Stimulated activated effector memory CD8-positive, alpha-beta T cell treated with anti-CD3 and anti-CD28 coated beads, Interleukin-12 subunit alpha, Interleukin-12 subunit beta, amount 100 ng/mL, for 72 hours (primary cell): ENCODE results near the gene PRRG2.

Experiments
- ATAC-seq: fragments of 150-1000 bp; cut with Tn5 transposase; 2 replicates; pipeline ENCODE4 v1.10.0; 2021
- DNase-seq, 2 donors: peaks; one replicate each; pipeline ENCODE4 v3.0.0; 2021 to 2022; ENCODE audit warnings: low spot score in 2 of 2
- H3K27ac Mint-ChIP-seq: one replicate; pipeline ENCODE4 v1.8.0; 2022; ENCODE audit warnings: mild to moderate bottlenecking, mixed read lengths
- H3K36me3 Mint-ChIP-seq: one replicate; pipeline ENCODE4 v1.8.0; 2022; ENCODE audit warnings: mild to moderate bottlenecking, mixed read lengths
- H3K4me1 Mint-ChIP-seq: one replicate; pipeline ENCODE4 v1.8.0; 2022; ENCODE audit warnings: mixed read lengths
- H3K4me3 Mint-ChIP-seq: one replicate; pipeline ENCODE4 v1.8.0; 2022; ENCODE audit warnings: mild to moderate bottlenecking, mixed read lengths
- H3K9me3 Mint-ChIP-seq: one replicate; pipeline ENCODE4 v1.8.0; 2022; ENCODE audit warnings: mixed read lengths

Gene PRRG2

DNA sequence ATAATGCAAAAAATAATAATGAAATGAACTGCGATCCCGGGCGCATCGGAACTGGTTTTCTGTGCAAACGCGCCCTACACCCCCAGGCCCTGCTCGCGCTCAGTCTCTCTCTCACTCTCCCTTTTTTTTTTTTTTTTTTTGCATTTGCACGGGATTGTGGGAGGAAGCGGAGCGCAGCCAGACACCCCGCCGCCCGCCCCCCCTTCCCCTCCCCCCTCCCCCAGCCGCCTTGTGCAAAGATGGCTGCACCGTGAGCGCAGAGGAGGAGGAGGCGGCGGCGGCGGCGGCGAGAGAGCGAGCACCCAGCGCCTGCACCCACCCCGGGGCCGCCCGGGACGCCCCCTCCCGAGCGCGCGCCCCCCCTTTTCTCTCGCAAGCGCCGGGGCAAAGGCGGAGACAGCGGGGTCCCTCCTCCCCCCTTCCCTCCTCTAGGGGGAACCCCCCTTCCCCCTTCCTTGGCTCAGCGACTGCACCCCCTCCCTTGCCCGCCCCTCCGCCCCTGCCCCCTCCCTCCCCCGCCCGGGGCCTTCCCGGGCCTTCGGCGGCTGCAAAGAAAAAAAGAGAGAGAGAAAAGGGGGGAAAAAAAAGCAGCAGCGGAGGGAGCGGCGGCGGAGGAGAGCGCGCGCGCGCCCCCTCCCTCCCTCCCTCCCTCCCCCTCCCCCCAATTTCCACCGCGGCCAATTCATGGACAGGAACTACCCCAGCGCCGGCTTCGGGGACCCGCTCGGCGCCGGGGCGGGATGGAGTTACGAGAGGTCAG is 10.0 kb downstream of the PRRG2 start, which contains the start of gene PRR12:
Gene PRR12 (plus strand): TSS at position 212 of the 760 bp plus-strand sequence. CDS start 473 bp downstream, at position 685.
- Mint-ChIP-seq H3K27ac (peak within 1 kb of the TSS; percentile 89), H3K36me3 (peaks cover 50% of the 10 kb centered on the region), H3K9me3 (no peaks in the 10 kb centered on the region), H3K4me3 (peak within 1 kb of the TSS; percentile 88), H3K4me1 (peaks cover 51% of the 10 kb centered on the region)
- ATAC-seq (peak; percentile 35), DNase-seq (peak; percentile 52 to 88)

DNA sequence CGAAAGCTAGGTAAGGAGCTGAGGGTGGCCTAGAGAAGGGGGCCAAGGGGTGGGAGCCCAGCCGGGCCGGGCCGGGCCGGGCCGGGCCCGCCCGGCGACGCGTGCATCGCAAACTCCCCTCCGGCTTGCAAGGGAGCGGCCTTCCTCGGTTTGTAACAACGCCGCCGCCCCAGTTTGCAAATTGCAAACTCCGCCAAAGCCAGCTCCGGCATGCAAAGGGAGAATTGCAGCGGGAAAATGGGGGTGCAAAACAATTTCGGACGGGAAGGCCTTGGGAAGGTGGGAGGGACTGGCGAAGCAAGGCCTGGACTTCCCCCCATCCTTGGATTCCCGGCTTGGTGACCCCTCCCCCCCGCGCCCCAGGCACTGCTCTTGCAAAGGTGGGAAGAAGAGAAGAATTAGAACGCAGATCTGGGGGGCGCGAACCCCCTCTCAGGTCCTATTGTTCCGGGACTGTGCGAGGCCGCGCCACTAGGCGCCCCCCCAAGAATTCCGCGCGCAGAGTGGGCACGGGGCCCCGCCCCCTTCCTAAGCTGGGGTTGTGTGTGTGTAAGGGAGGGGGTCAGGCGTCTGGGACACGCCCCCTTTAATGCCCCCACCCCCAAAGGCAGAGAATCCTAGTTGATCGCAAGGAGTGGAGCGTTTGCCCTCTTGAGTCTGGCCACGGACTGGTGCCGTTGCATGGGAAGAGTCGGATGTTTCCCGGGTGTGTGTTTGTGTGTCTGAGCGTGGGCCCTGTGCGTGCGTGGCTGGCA is 10.8 kb downstream of the PRRG2 start:
- H3K4me1 Mint-ChIP-seq: peaks cover 51% of the 10 kb centered on the region
- H3K4me3 Mint-ChIP-seq: peak overlapping the region; percentile 88
- H3K36me3 Mint-ChIP-seq: peaks cover 55% of the 10 kb centered on the region
- ATAC-seq (no peak), DNase-seq (peak; percentile 30 to 74)
- H3K9me3 Mint-ChIP-seq: no peaks in the 10 kb centered on the region
- peak overlapping the region; percentile 89 for H3K27ac Mint-ChIP-seq

DNA sequence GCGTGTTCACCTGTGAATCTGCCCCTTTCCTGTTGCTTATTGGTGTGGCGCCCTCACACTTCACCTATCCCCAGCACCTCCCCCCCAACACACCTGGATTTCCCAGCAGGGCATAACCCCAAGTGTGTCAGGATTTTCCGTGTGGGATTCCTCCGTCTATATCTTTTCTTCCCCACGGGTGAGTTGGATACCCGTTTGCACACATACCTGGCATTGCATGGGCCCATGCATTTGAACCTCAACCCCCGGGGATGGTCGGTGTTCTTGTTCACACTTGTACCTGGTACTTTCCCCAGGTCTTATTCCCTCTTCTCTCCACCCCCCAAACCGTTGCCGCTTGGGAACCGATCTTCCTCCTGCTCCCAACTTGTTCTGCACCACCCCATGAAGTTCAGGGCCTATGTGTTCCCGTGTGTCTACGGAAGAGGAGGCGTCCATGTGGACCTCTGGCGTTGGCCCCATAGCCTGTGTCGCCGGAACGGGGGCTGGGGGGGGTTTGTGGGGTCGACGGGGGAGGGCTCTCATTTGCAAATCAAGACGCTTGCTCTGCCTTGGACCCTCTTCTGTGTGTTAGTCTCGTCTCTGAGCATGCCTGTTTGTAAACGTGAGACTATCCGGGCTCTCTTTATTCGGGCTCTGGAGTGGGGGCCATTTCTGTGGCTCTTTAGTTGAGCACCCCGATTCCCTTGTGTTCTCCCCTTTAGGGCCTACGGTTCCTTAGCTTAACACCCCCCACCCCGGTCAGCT is 11.5 kb downstream of the PRRG2 start:
- H3K4me1 Mint-ChIP-seq: peaks cover 51% of the 10 kb centered on the region
- ATAC-seq (no peak), DNase-seq (peak in 1 of 2 donors; percentile 58)
- H3K27ac Mint-ChIP-seq: peak overlapping the region; percentile 89
- H3K9me3 Mint-ChIP-seq: no peaks in the 10 kb centered on the region
- H3K4me3 Mint-ChIP-seq: peak overlapping the region; percentile 88
- H3K36me3 Mint-ChIP-seq: peaks cover 55% of the 10 kb centered on the region

- H3K36me3 Mint-ChIP-seq: peaks cover 61% of the 10 kb centered on the region
- H3K27ac Mint-ChIP-seq: peak overlapping the region; percentile 89
- H3K4me1 Mint-ChIP-seq: peaks cover 46% of the 10 kb centered on the region
- DNase-seq: peak; percentile 73 to 95
- ATAC-seq: peak; percentile 70
- H3K9me3 Mint-ChIP-seq: no peaks in the 10 kb centered on the region
- peak overlapping the region; percentile 88 for H3K4me3 Mint-ChIP-seq
Measured at GRCh38 chr19:49593233-49594113, 12.4 kb downstream of the PRRG2 start.

DNA sequence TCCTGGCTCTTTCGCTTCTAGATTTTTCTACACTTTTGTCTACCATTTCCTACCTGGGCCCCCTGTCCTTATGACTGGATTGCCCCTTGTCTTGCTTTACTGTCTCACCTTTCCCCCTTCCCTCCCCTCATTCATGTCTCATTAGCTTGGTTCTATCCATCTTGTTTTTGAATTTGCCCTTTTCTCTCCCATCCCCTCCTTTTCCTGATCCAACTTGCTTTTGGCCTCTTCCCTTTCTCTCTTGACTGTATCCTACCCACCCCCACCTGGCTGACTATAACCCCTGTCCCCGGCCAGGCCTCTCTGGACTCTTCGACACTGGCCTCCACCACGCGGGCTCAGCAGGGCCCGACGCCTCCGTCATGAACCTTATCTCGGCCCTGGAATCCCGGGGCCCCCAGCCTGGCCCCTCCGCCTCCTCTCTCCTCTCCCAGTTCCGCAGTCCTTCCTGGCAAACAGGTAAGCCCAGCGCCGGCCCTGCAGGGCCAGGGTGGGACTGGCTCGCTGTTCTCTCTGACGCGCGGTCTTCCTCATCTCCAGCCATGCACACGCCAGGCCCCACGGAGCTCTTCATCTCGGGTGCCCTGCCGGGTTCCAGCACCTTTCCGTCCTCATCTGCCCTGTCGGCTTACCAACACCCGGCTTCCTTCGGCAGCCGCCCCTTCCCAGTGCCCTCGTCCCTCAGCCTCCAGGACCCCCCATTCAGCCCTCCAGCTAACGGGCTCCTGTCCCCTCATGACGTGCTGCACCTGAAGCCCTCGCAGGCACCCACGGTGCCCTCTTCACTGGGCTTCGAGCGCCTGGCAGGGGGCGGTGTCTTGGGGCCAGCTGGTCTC is 13.3 kb downstream of the PRRG2 start:
- Mint-ChIP-seq H3K9me3 (no peaks in the 10 kb centered on the region), H3K36me3 (peaks cover 64% of the 10 kb centered on the region), H3K27ac (peak overlapping the region; percentile 89), H3K4me3 (peak overlapping the region; percentile 88), H3K4me1 (peaks cover 39% of the 10 kb centered on the region)
- ATAC-seq: no peak
- DNase-seq: no peak

DNA sequence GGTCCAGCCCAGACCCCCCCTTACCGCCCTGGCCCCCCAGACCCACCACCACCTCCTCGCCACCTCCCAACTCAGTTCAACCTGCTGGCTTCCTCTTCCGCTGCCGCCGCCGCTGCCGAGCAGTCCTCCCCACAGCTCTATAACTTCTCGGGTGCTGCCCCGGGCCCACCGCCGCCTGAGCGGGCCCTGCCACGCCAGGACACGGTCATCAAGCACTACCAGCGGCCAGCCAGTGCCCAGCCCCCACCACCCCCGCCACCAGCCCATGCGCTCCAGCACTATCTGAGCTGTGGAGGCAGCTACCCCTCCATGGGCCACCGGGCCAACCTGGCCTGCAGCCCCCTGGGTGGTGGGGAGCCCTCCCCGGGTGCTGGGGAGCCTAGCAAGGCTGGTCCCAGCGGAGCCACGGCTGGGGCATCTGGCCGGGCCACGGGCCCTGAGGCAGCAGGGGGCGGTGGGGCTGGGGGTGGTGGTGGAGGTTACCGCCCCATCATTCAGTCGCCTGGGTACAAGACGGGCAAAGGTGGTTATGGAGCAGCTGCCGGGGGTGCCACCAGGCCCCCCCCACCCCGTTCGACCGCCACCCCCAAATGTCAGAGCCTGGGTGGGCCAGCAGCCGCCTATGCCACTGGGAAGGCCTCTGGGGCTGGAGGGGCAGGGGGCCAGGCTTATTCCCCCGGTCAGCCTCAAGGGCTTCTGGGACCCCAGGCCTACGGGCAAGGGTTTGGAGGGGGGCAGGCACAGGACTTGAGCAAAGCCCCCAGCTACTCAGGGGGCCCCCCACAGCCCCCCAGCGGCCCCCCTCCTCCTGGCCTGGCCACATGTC is 14.1 kb downstream of the PRRG2 start:
- Mint-ChIP-seq H3K4me1 (peaks cover 37% of the 10 kb centered on the region), H3K27ac (no peak overlapping the region), H3K4me3 (peak overlapping the region; percentile 88), H3K9me3 (no peaks in the 10 kb centered on the region), H3K36me3 (peaks cover 72% of the 10 kb centered on the region)
- DNase-seq (no peak), ATAC-seq (no peak)

DNA sequence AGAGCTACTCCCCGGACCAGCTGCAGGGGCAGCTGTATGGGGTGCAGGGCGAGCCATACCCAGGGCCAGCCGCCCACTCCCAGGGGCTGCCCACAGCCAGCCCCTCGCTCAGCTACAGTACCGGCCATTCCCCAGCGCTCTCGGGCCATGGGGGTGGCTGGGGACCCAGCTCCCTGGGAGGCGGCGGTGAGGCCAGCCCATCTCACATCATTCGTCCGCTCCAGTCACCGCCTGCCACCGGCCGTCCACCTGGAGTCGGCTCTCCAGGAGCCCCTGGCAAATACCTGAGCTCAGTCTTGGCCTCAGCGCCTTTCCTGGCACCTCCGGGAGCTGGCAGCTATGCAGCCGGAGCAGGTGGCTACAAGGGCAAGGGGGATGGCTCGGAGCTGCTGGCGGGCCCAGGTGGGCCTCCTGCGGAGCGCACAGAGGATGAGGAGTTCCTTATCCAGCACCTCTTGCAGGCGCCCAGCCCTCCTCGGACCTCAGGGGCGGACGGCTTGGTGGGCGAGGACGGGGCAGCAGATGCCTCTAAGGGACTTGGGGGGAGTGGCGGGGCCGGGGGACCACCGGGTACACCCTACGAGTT is 14.8 kb downstream of the PRRG2 start:
- ATAC-seq (no peak), DNase-seq (no peak)
- H3K4me1 Mint-ChIP-seq: peaks cover 40% of the 10 kb centered on the region
- no peaks in the 10 kb centered on the region for H3K9me3 Mint-ChIP-seq
- no peak overlapping the region for H3K4me3 Mint-ChIP-seq
- H3K36me3 Mint-ChIP-seq: peaks cover 72% of the 10 kb centered on the region
- H3K27ac Mint-ChIP-seq: no peak overlapping the region

GRCh38 chr19:49596407-49596806 is 15.3 kb downstream of the PRRG2 start:
- Mint-ChIP-seq H3K4me3 (no peak overlapping the region), H3K9me3 (no peaks in the 10 kb centered on the region), H3K4me1 (peaks cover 44% of the 10 kb centered on the region), H3K27ac (no peak overlapping the region), H3K36me3 (peaks cover 76% of the 10 kb centered on the region)
- ATAC-seq (no peak), DNase-seq (no peak)

- ATAC-seq: no peak
- Mint-ChIP-seq H3K4me1 (peaks cover 41% of the 10 kb centered on the region), H3K9me3 (no peaks in the 10 kb centered on the region), H3K4me3 (no peak overlapping the region), H3K36me3 (peaks cover 80% of the 10 kb centered on the region), H3K27ac (no peak overlapping the region)
- no peak for DNase-seq
Measured at GRCh38 chr19:49596954-49597702, 16.0 kb downstream of the PRRG2 start.

DNA sequence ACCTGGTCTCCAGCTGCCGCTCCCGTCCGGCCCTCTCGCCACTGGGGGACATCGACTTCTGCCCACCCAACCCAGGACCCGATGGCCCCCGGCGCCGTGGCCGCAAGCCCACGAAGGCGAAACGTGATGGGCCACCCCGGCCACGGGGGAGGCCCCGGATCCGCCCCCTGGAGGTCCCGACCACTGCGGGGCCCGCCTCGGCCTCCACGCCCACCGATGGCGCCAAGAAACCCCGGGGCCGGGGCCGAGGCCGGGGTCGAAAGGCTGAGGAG is 16.5 kb downstream of the PRRG2 start:
- Mint-ChIP-seq H3K4me3 (no peak overlapping the region), H3K9me3 (no peaks in the 10 kb centered on the region), H3K36me3 (peaks cover 80% of the 10 kb centered on the region), H3K27ac (no peak overlapping the region), H3K4me1 (peaks cover 36% of the 10 kb centered on the region)
- DNase-seq: no peak
- ATAC-seq: no peak

DNA sequence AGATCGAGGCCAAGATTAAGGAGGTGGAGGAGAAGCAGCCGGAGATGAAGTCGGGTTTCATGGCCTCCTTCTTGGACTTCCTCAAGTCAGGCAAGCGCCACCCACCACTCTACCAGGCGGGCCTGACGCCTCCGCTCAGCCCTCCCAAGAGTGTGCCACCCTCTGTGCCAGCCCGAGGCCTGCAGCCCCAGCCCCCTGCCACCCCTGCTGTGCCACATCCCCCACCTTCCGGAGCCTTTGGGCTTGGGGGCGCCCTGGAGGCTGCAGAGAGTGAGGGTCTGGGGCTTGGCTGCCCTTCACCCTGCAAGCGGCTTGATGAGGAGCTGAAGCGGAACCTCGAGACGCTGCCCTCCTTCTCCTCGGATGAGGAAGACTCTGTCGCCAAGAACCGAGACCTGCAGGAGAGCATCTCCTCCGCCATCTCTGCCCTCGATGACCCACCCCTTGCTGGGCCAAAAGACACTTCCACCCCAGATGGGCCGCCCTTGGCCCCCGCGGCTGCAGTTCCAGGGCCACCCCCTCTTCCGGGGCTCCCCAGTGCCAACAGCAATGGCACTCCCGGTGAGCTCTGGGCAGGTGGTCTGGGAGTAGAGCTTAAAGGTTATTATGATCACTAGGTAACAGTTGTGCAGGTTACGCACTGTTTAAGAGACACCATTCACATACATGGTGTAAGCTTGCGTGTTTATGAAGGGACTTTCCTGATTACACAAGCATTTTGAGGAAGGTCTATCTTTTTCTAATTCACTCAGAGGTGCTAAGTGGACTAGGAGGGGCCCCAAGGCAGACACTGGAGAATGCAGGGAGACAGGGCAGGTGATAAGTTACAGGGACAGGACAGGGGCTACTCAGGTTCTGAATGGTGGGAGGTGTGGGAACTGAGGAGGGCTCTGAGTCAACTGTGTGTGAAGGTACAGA is 18.5 kb downstream of the PRRG2 start:
- no peak for ATAC-seq
- Mint-ChIP-seq H3K36me3 (peaks cover 81% of the 10 kb centered on the region), H3K27ac (peak overlapping the region; percentile 83), H3K4me3 (no peak overlapping the region), H3K9me3 (no peaks in the 10 kb centered on the region), H3K4me1 (peaks cover 16% of the 10 kb centered on the region)
- no peak for DNase-seq
